OCI-LY7 (cell line): ENCODE data around the gene TESPA1.

ENCODE experiments used
- EZH2phosphoT487 ChIP-seq: fragments of 200-600 bp; sonication (generic); IDR thresholded peaks from 2 replicates; pipeline ENCODE4 v1.6.1; 2018; ENCODE audit warnings: low read depth, borderline replicate concordance, mild to moderate bottlenecking, mixed run types, antibody characterized with exemption, low read length, moderate library complexity, mixed read lengths
- TF ChIP-seq, protein P1 (sequence below): fragments of 200-600 bp; sonication (generic); conservative IDR thresholded peaks from 2 replicates; pipeline ENCODE4 v1.5.1; 2014; ENCODE audit warnings: mild to moderate bottlenecking, antibody characterized with exemption, low read length, moderate library complexity, mixed read lengths

DNA sequence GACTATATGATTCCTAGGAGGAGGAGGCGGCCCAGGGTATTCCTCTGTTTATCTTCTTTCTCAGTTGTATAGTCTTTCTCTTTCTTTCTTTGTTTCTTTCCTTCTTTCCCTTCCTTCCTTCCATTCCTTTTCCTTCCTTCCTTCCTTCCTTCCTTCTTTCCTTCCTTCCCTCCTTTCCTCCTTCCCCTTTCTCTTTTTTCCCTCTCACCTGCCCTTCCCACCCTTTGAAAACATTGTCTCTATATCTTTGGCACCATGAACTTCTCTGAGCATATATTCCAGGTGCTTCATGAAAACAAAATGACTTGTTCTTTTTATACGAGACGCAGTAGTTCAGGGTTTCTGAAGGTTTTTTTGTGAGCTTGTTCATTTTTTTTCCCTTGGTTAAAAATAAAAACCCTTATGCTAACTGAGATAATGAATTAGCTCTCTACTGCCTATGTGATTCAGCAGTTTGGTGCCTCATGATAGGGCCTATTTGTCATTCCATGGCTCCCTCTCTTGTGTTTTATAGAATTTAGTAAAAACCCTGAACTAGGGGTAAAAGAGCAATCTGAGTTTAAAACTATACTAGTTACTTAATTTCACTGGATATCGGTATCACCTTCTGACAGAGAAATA lies 3.2 kb upstream of the TESPA1 start:
- TF ChIP-seq, protein P1, sequence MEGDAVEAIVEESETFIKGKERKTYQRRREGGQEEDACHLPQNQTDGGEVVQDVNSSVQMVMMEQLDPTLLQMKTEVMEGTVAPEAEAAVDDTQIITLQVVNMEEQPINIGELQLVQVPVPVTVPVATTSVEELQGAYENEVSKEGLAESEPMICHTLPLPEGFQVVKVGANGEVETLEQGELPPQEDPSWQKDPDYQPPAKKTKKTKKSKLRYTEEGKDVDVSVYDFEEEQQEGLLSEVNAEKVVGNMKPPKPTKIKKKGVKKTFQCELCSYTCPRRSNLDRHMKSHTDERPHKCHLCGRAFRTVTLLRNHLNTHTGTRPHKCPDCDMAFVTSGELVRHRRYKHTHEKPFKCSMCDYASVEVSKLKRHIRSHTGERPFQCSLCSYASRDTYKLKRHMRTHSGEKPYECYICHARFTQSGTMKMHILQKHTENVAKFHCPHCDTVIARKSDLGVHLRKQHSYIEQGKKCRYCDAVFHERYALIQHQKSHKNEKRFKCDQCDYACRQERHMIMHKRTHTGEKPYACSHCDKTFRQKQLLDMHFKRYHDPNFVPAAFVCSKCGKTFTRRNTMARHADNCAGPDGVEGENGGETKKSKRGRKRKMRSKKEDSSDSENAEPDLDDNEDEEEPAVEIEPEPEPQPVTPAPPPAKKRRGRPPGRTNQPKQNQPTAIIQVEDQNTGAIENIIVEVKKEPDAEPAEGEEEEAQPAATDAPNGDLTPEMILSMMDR: no peak
- no peak for TF ChIP-seq EZH2phosphoT487
